ENCODE measurements around the gene ZNF385B. TPM values are rescaled to one million over a fixed set of nuclear protein-coding genes. Genes with fewer than 3 reads are reported as not detected.

ZNF385B gene
- total RNA-seq, 1 experiment from 2014 or later: 2.2 TPM

GRCh38 chr2:179882851-179883806, 21.7 kb upstream of the ZNF385B start:
- H3K4me1 Mint-ChIP-seq: peaks cover 16% of the 10 kb centered on the region
- no peak overlapping the region for H3K4me3 Mint-ChIP-seq
- CTCF ChIA-PET: interaction anchor here (2.7 kb wide), 1 partner anchor 15 kb away, joined by 9 read pairs; no protein-coding TSS in a partner anchor
- ATAC-seq (no peak; the same call in 1 of the 2 replicates), DNase-seq (ENCODE audit: low spot score) (no peak)
- H3K36me3 Mint-ChIP-seq: peaks cover 10% of the 10 kb centered on the region
- peaks cover 9% of the 10 kb centered on the region for H3K9me3 Mint-ChIP-seq
- H3K27ac Mint-ChIP-seq: no peak overlapping the region
- POLR2A ChIA-PET: no interaction called here
- H3K27me3 Mint-ChIP-seq (ENCODE audit: low read depth): no peaks in the 10 kb centered on the region
- TF ChIP-seq ATF3 (CRISPR knock-in tag; conservative IDR thresholded peaks at IDR 0.05) (no peak), AFF4 (CRISPR knock-in tag; IDR thresholded peaks at IDR 0.05; ENCODE audit: borderline replicate concordance) (no peak), KAT7 (CRISPR knock-in tag; IDR thresholded peaks at IDR 0.05; ENCODE audit: borderline replicate concordance) (no peak), ZNF121 (CRISPR knock-in tag; IDR thresholded peaks at IDR 0.05) (no peak), MYBL2 (CRISPR knock-in tag; IDR thresholded peaks at IDR 0.05) (no peak), CBFB (CRISPR knock-in tag; IDR thresholded peaks at IDR 0.05; ENCODE audit: low read depth) (no peak), JAZF1 (CRISPR knock-in tag; IDR thresholded peaks at IDR 0.05) (no peak), NR1H2 (CRISPR knock-in tag; IDR thresholded peaks at IDR 0.05) (no peak), GRHL2 (CRISPR knock-in tag; IDR thresholded peaks at IDR 0.05; ENCODE audit: insufficient replicate concordance, severe bottlenecking) (no peak), FOXJ3 (CRISPR knock-in tag; IDR thresholded peaks at IDR 0.05; ENCODE audit: borderline replicate concordance) (no peak), NR3C1 (CRISPR knock-in tag; conservative IDR thresholded peaks at IDR 0.05; ENCODE audit: low read depth) (no peak), SP1 (CRISPR knock-in tag; conservative IDR thresholded peaks at IDR 0.05) (no peak), CDX4 (CRISPR knock-in tag; IDR thresholded peaks at IDR 0.05; ENCODE audit: borderline replicate concordance) (no peak), NFE2L1 (CRISPR knock-in tag; IDR thresholded peaks at IDR 0.05) (no peak)

- no peaks in the 10 kb centered on the region for H3K36me3 Mint-ChIP-seq
- no peak overlapping the region for H3K4me3 Mint-ChIP-seq
- POLR2A ChIA-PET: no interaction called here
- CTCF ChIA-PET: no interaction called here
- no peak overlapping the region for H3K27ac Mint-ChIP-seq
- peaks cover 2% of the 10 kb centered on the region; the same call in 1 of the 2 replicates for H3K4me1 Mint-ChIP-seq
- no peak for ATAC-seq
- DNase-seq (ENCODE audit: low spot score): no peak
- H3K27me3 Mint-ChIP-seq (ENCODE audit: low read depth): no peaks in the 10 kb centered on the region
- no peaks in the 10 kb centered on the region for H3K9me3 Mint-ChIP-seq
- TF ChIP-seq SOX15 (CRISPR knock-in tag; IDR thresholded peaks at IDR 0.05) (no peak), MLX (CRISPR knock-in tag; IDR thresholded peaks at IDR 0.05) (no peak), ATF2 (CRISPR knock-in tag; IDR thresholded peaks at IDR 0.05; ENCODE audit: borderline replicate concordance, low read depth) (no peak), IRF2 (CRISPR knock-in tag; IDR thresholded peaks at IDR 0.05; ENCODE audit: borderline replicate concordance, low read depth) (no peak), SMAD4 (CRISPR knock-in tag; IDR thresholded peaks at IDR 0.05) (no peak), ZNF121 (CRISPR knock-in tag; IDR thresholded peaks at IDR 0.05) (no peak), FOXK1 (CRISPR knock-in tag; IDR thresholded peaks at IDR 0.05) (no peak), AR (CRISPR knock-in tag; IDR thresholded peaks at IDR 0.05) (no peak), ZNF396 (CRISPR knock-in tag; IDR thresholded peaks at IDR 0.05; ENCODE audit: borderline replicate concordance) (no peak)
Measured at GRCh38 chr2:179877601-179878364, 16.4 kb upstream of the ZNF385B start.
